Natural killer cell treated with Interleukin-12 subunit alpha and Interleukin-12 subunit beta and Interleukin-15 and Interleukin-18, amount 100 ng/mL, for 72 hours (primary cell): ENCODE measurements around the gene GMCL1. TPM values are rescaled to one million over a fixed set of nuclear protein-coding genes. Genes with fewer than 3 reads are reported as not detected.
"Not testable (repeated sequence)": the region's sequence is repeated elsewhere in the genome, so short reads cannot be mapped to it uniquely, and the experiment has no call there.

Experiments used
- ATAC-seq, 2 donors: fragments of 150-1000 bp; cut with Tn5 transposase in 1 of 2; sonication (Bioruptor Pico), chemical (Tn5 transposase) in 1 of 2; 2 replicates each; pipeline ENCODE4 v1.10.0; 2021
- DNase-seq: peaks from one replicate; pipeline ENCODE4 v3.0.0; 2022; ENCODE audit warnings: low spot score
- H3K27ac Mint-ChIP-seq, 2 donors: 1 replicate in 1 of 2; 2 replicates in 1 of 2; pipeline ENCODE4 v1.8.0; 2022; ENCODE audit warnings: mixed read lengths in 2 of 2, mild to moderate bottlenecking in 1 of 2, moderate library complexity in 1 of 2
- H3K27me3 Mint-ChIP-seq, 2 donors: 1 replicate in 1 of 2; 2 replicates in 1 of 2; pipeline ENCODE4 v1.8.0; 2022; ENCODE audit warnings: mixed read lengths in 2 of 2
- H3K36me3 Mint-ChIP-seq: one replicate; pipeline ENCODE4 v1.8.0; 2022; ENCODE audit warnings: mixed read lengths
- H3K4me1 Mint-ChIP-seq, 2 donors: 1 replicate in 1 of 2; 2 replicates in 1 of 2; pipeline ENCODE4 v1.8.0; 2022; ENCODE audit warnings: low read depth in 2 of 2, mixed read lengths in 2 of 2, mild to moderate bottlenecking in 1 of 2
- H3K4me3 Mint-ChIP-seq: one replicate; pipeline ENCODE4 v1.8.0; 2022; ENCODE audit warnings: mixed read lengths
- H3K9me3 Mint-ChIP-seq: 2 replicates; pipeline ENCODE4 v1.8.0; 2022; ENCODE audit warnings: mixed read lengths
- total RNA-seq, 2 donors: library from RNA; stranded (reverse); gene quantifications; one replicate each; pipeline ENCODE4 v1.2.3, GENCODE V29; 2022

GMCL1 gene
- total RNA-seq, 2 donors from 2014 or later = 18.6 to 36.7 TPM

GRCh38 chr2:69827796-69828540 is 1.5 kb upstream of the GMCL1 start:
- no peaks in the 10 kb centered on the region for H3K9me3 Mint-ChIP-seq
- peaks cover 20 to 26% of the 10 kb centered on the region in 2 donors for H3K4me1 Mint-ChIP-seq
- ATAC-seq (no peak), DNase-seq (no peak)
- peak overlapping the region; percentile 91 for H3K4me3 Mint-ChIP-seq
- H3K36me3 Mint-ChIP-seq = no peaks in the 10 kb centered on the region
- H3K27me3 Mint-ChIP-seq = no peaks in the 10 kb centered on the region
- peak overlapping the region; percentile 88 to 94 for H3K27ac Mint-ChIP-seq

GRCh38 chr2:69828938-69829255 is 563 bp upstream of the GMCL1 start:
- DNase-seq = no peak
- peaks cover 20 to 28% of the 10 kb centered on the region in 2 donors for H3K4me1 Mint-ChIP-seq
- H3K27me3 Mint-ChIP-seq = no peaks in the 10 kb centered on the region
- H3K4me3 Mint-ChIP-seq = peak overlapping the region; percentile 91
- H3K27ac Mint-ChIP-seq = peak overlapping the region; percentile 88 to 94
- H3K9me3 Mint-ChIP-seq = no peaks in the 10 kb centered on the region
- no peak for ATAC-seq
- H3K36me3 Mint-ChIP-seq = no peaks in the 10 kb centered on the region

- no peaks in the 10 kb centered on the region for H3K27me3 Mint-ChIP-seq
- no peaks in the 10 kb centered on the region for H3K9me3 Mint-ChIP-seq
- peaks cover 32 to 39% of the 10 kb centered on the region in 2 donors for H3K4me1 Mint-ChIP-seq
- H3K4me3 Mint-ChIP-seq = peak overlapping the region; percentile 91
- peak overlapping the region; percentile 88 to 94 for H3K27ac Mint-ChIP-seq
- ATAC-seq (peak; percentile 30 to 35), DNase-seq (peak; percentile 72)
- H3K36me3 Mint-ChIP-seq = peaks cover 10% of the 10 kb centered on the region
These were observed 815 bp downstream of the GMCL1 start for GRCh38 chr2:69830045-69830905.

DNA sequence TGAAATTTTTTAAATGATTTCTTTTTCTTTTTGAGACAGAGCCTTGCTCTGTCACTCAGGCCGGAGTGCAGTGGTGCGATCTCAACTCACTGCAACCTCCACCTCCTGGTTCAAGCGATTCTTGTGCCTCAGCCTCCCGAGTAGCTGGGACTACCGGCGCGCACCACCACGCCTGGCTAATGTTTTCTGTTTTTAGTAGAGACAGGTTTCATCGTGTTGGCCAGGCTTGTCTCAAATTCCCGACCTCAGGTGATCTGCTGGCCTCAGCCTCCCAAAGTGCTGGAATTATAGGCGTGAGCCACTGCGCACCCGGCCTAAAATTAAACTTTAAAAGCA is 1.4 kb downstream of the GMCL1 start:
- H3K4me3 Mint-ChIP-seq = peak overlapping the region; percentile 91
- H3K4me1 Mint-ChIP-seq = peaks cover 38 to 41% of the 10 kb centered on the region in 2 donors
- peak overlapping the region; percentile 51 to 88 for H3K27ac Mint-ChIP-seq
- not testable (repeated sequence) for ATAC-seq, DNase-seq, H3K36me3 Mint-ChIP-seq, H3K27me3 Mint-ChIP-seq, H3K9me3 Mint-ChIP-seq

- Mint-ChIP-seq H3K4me1 (peaks cover 44 to 47% of the 10 kb centered on the region in 2 donors), H3K27ac (no peak overlapping the region), H3K36me3 (peaks cover 10% of the 10 kb centered on the region), H3K27me3 (no peaks in the 10 kb centered on the region), H3K9me3 (no peaks in the 10 kb centered on the region), H3K4me3 (peak overlapping the region; percentile 33)
- ATAC-seq (no peak), DNase-seq (no peak)
These were observed 2.0 kb downstream of the GMCL1 start for GRCh38 chr2:69831354-69831905.

GRCh38 chr2:69833752-69834151 is 4.3 kb downstream of the GMCL1 start:
- H3K27me3 Mint-ChIP-seq = no peaks in the 10 kb centered on the region
- H3K4me3 Mint-ChIP-seq = no peak overlapping the region
- H3K27ac Mint-ChIP-seq = peak overlapping the region in 1 of 2 donors; percentile 8
- ATAC-seq = no peak
- peaks cover 10% of the 10 kb centered on the region for H3K36me3 Mint-ChIP-seq
- peaks cover 38 to 39% of the 10 kb centered on the region in 2 donors for H3K4me1 Mint-ChIP-seq
- H3K9me3 Mint-ChIP-seq = no peaks in the 10 kb centered on the region
- no peak for DNase-seq

- Mint-ChIP-seq H3K36me3 (peaks cover 10% of the 10 kb centered on the region), H3K27ac (peak overlapping the region in 1 of 2 donors; percentile 47), H3K9me3 (no peaks in the 10 kb centered on the region), H3K4me1 (peaks cover 28 to 32% of the 10 kb centered on the region in 2 donors), H3K27me3 (no peaks in the 10 kb centered on the region), H3K4me3 (no peak overlapping the region)
- ATAC-seq = no peak
- DNase-seq = no peak
These were observed 6.2 kb downstream of the GMCL1 start for GRCh38 chr2:69835666-69836065.

DNA sequence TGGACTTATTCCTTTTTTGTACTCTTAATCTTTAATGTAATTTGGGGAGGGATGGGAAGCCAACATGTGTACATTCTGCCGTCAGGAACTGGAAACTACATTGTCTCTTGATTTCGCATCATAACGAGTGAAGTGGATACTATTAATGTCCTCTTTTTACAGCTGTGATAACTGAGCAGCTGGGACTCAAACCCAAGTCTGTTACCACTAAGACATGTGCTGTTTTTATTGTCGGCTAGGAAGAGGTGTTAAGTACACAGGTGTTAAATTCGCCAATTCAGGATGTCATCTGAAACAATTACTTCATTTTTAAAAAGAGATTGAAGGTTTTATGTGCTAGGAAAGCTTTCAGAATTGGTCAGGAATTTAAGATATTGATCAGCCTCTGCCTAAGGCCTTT is 6.9 kb downstream of the GMCL1 start:
- Mint-ChIP-seq H3K27ac (peak overlapping the region in 1 of 2 donors; percentile 47), H3K4me1 (peaks cover 28 to 31% of the 10 kb centered on the region in 2 donors), H3K9me3 (no peaks in the 10 kb centered on the region), H3K27me3 (no peaks in the 10 kb centered on the region), H3K4me3 (peak overlapping the region; percentile 50), H3K36me3 (peaks cover 10% of the 10 kb centered on the region)
- DNase-seq = no peak
- ATAC-seq = no peak

DNA sequence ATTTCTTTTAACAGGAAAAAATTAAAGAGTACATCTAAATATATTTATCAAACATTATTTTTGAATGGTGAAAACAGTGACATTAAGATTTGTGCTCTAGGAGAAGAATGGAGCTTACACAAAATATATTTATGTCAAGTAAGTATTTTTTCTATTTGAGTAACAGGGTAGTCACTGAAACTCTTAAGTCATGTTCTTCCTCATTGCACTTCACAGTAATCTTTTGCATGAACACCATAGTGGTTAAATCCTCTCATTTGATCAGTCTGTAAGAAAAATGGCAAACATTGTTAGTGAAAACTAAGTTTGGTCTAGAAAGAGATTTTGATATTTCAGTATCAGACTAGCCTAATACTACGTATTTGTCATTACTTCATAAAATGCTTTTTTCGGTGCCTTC is 8.1 kb downstream of the GMCL1 start:
- Mint-ChIP-seq H3K4me3 (no peak overlapping the region), H3K4me1 (peaks cover 22 to 25% of the 10 kb centered on the region in 2 donors), H3K27ac (no peak overlapping the region), H3K9me3 (no peaks in the 10 kb centered on the region), H3K36me3 (peaks cover 15% of the 10 kb centered on the region), H3K27me3 (no peaks in the 10 kb centered on the region)
- DNase-seq = no peak
- no peak for ATAC-seq

GRCh38 chr2:69843993-69844392 is 14.5 kb downstream of the GMCL1 start:
- Mint-ChIP-seq H3K27me3 (no peaks in the 10 kb centered on the region), H3K36me3 (peaks cover 8% of the 10 kb centered on the region), H3K9me3 (no peaks in the 10 kb centered on the region), H3K4me3 (no peak overlapping the region), H3K4me1 (no peaks in the 10 kb centered on the region), H3K27ac (no peak overlapping the region)
- no peak for ATAC-seq
- no peak for DNase-seq

DNA sequence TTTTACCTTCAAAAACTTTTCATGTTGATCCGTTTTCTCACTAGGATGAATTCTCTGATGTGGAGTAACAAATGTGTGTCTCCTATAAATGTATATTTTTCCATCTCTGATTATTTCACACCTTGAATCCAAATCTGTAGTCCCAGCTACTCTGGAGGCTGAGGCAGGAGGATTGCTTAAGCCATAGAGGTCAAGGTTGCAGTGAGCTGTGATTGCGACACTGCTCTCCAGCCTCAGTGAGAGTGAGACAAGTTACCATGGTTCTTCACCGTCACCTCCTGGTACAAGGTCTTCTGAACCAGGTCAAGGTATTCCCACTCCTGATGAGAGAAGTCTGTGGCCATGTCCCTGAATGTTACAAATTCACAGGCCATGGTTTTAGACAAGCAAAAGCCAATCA is 15.1 kb downstream of the GMCL1 start:
- Mint-ChIP-seq H3K9me3 (no peaks in the 10 kb centered on the region), H3K4me1 (no peaks in the 10 kb centered on the region), H3K36me3 (peaks cover 8% of the 10 kb centered on the region), H3K27ac (no peak overlapping the region), H3K27me3 (no peaks in the 10 kb centered on the region), H3K4me3 (no peak overlapping the region)
- ATAC-seq (no peak), DNase-seq (no peak)

DNA sequence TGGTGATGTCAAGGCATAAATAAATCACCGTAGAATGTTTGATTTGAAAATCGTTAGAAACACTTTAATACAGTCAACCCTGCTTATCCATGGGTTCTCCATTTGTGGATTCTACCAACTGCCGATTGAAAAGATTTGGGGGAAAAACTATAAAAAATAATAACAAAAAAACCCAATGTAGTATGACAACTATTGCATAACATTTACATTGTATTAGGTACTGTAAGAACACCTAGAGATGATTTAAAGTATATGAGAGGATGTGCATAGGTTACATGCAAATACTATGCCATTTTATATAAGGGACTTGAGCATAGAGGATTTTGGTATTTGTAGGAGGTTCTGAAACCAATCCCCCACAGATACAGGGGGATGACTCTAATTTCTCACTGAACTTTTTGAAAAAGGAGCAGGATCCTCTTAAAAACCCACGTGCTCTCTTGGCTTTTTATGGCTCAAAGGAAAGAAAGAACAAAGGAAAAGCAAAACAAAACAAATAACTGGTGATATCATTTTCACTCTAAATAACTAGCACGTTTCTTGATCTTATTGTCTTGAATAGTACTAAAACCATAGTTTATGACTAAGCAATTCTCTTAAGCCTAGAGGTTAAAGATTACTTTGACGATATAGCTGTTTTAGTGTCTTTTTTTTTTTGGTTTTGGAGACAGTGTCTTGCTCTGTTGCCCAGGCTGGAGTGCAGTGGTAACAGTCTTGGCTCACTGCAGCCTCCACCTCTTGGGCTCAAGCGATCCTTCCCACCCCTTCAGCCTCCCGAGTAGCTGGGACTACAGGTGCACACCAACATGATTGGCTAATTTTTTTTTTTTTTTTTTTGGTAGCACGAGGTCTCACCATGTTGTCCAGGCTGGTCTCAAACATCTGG is 17.0 kb downstream of the GMCL1 start:
- no peak for DNase-seq
- H3K4me1 Mint-ChIP-seq = no peaks in the 10 kb centered on the region
- H3K36me3 Mint-ChIP-seq = peaks cover 8% of the 10 kb centered on the region
- no peaks in the 10 kb centered on the region for H3K9me3 Mint-ChIP-seq
- no peak overlapping the region for H3K4me3 Mint-ChIP-seq
- ATAC-seq = no peak
- H3K27ac Mint-ChIP-seq = no peak overlapping the region
- H3K27me3 Mint-ChIP-seq = no peaks in the 10 kb centered on the region

- ATAC-seq = no peak
- H3K36me3 Mint-ChIP-seq = peaks cover 4% of the 10 kb centered on the region
These were observed 17.8 kb downstream of the GMCL1 start for GRCh38 chr2:69847068-69847828.

More at GRCh38 chr2:69847068-69847828, 17.8 kb downstream of the GMCL1 start:
- Mint-ChIP-seq H3K27ac (no peak overlapping the region), H3K4me1 (no peaks in the 10 kb centered on the region), H3K9me3 (no peaks in the 10 kb centered on the region), H3K4me3 (no peak overlapping the region), H3K27me3 (no peaks in the 10 kb centered on the region)
- DNase-seq = no peak
